ENCODE measurements around the gene FBXO4. TPM values are rescaled to one million over a fixed set of nuclear protein-coding genes. Genes with fewer than 3 reads are reported as not detected.
A peak's percentile ranks its signal among the peaks of the same experiment; 100 is the strongest.

Gene FBXO4
- 5.6 TPM in 2 replicates for total RNA-seq (2014; rRNA removed; shearing (Covaris generic))

- Histone ChIP-seq H3K4me1 (no peaks in the 10 kb centered on the region), H3K9me3 (replicated peaks) (no peaks in the 10 kb centered on the region), H3K27ac (peak within 1 kb of the TSS; percentile 87), H3K27me3 (no peaks in the 10 kb centered on the region), H3K36me3 (peaks cover 19% of the 10 kb centered on the region), H3K4me3 (peak within 1 kb of the TSS; percentile 68)
- peak; percentile 81 to 83 for DNase-seq
Measured at GRCh38 chr5:41924872-41925554, at the start of gene FBXO4. TSS of gene FBXO4 (plus strand) at chr5:41925281. CDS start at chr5:41925310, 29 bp downstream.

GRCh38 chr5:41876678-41877077 lies 48.4 kb upstream of the FBXO4 start:
- H3K4me1 ChIP-seq, result no peaks in the 10 kb centered on the region
- H3K36me3 ChIP-seq, result no peaks in the 10 kb centered on the region
- no peak overlapping the region for H3K4me3 ChIP-seq
- peak in 1 of 2 experiments; percentile 39 for DNase-seq
- no peaks in the 10 kb centered on the region for H3K27me3 ChIP-seq
- H3K9me3 ChIP-seq (replicated peaks), result no peaks in the 10 kb centered on the region
- no peak overlapping the region for H3K27ac ChIP-seq

DNA sequence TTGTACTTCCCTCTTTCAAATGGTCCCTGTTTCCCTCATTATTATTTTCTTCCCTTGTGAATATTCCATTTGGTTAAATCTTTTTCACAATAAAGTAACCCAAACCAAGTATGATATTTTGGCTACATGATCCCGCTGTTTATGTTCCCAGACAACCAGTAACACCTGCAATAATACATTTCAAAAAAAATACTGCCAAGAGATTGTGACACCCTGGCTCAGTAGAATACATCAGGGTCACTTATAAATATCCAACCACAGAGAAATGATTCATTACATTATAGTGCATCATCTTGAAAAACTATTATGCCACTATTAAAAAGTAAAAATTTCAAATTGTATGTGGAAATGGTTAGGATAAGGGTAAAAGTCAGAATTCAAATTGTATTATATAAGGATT lies 47.7 kb upstream of the FBXO4 start:
- H3K27me3 ChIP-seq, result no peaks in the 10 kb centered on the region
- H3K4me1 ChIP-seq, result no peaks in the 10 kb centered on the region; the same call in 1 of the 2 replicates
- no peaks in the 10 kb centered on the region for H3K36me3 ChIP-seq
- H3K27ac ChIP-seq, result no peak overlapping the region
- DNase-seq, result no peak
- H3K4me3 ChIP-seq, result no peak overlapping the region
- no peaks in the 10 kb centered on the region for H3K9me3 ChIP-seq (replicated peaks)

DNA sequence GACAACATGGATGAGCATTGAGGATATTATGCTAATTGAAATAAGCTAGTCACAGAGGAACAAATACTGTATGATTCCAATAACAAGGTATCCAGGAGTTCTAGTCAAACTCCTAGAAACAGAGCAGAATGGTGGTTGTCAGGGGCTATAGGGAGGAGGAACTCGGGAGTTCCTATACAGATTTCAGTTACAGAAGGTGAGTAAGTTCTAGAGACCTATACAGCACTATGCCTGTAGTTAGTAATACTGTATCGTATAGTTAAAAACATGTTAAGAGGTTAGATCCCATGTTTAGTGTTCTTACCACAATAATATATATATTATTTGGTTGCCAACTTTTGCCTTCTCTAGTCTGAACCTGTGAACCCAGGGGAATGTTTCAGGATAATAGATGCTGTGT lies 46.9 kb upstream of the FBXO4 start:
- Histone ChIP-seq H3K36me3 (no peaks in the 10 kb centered on the region), H3K4me3 (no peak overlapping the region), H3K9me3 (replicated peaks) (no peaks in the 10 kb centered on the region), H3K27me3 (no peaks in the 10 kb centered on the region), H3K4me1 (peaks cover 7% of the 10 kb centered on the region), H3K27ac (no peak overlapping the region)
- DNase-seq, result no peak

DNA sequence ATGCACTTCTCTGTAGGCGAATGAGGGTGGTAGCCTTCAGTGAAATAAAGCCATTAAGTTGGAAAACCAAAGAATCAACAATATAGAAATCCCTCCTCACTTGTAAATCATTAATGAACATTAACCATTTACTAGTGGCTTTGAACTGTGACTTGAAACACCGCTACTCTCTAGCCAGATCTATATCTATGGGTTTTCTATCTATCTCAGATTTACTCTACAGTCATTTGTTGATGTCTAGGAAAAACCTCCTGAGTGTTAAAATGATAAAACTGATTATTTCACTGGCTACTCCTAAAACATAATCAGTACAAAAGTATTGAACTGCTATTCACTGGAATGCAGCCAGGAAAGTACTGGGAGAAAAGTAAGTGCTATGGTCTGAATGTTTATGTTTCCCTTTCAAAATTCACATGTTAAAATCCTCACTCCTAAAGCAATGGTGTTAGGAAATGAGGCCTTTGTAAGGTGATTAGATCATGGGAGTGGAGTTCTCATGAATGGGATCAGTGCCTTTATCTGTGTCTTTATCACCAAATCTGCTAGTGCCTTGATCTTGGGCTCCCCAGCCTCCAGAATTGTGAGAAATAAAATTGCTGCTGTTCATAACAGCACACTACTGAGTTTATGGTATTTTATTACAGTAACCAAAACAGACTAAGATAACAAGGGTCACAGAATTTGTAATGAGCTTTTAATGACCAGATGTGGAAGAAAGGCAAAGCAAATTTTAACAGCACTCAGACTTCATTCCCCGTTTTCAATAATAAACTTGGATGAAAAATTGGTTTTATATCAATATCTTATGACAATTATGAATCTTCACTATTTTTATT lies 46.2 kb upstream of the FBXO4 start:
- DNase-seq, result no peak
- Histone ChIP-seq H3K9me3 (replicated peaks) (no peaks in the 10 kb centered on the region), H3K27ac (no peak overlapping the region)

GRCh38 chr5:41882765-41883164 lies 42.3 kb upstream of the FBXO4 start:
- 0 out of 2 replicates have a peak, but pooled peaks cover 2% of the 10 kb centered on the region for H3K36me3 ChIP-seq
- H3K27ac ChIP-seq, result no peak overlapping the region
- no peaks in the 10 kb centered on the region; the same call in 1 of the 2 replicates for H3K9me3 ChIP-seq (replicated peaks)
- H3K4me1 ChIP-seq, result peaks cover 9% of the 10 kb centered on the region
- no peaks in the 10 kb centered on the region for H3K27me3 ChIP-seq
- H3K4me3 ChIP-seq, result no peak overlapping the region
- DNase-seq, result peak; percentile 45 to 68

More for the DNA sequence above, 46.2 kb upstream of the FBXO4 start:
- Histone ChIP-seq H3K4me1 (peaks cover 9% of the 10 kb centered on the region), H3K36me3 (no peaks in the 10 kb centered on the region), H3K4me3 (no peak overlapping the region), H3K27me3 (no peaks in the 10 kb centered on the region)

DNA sequence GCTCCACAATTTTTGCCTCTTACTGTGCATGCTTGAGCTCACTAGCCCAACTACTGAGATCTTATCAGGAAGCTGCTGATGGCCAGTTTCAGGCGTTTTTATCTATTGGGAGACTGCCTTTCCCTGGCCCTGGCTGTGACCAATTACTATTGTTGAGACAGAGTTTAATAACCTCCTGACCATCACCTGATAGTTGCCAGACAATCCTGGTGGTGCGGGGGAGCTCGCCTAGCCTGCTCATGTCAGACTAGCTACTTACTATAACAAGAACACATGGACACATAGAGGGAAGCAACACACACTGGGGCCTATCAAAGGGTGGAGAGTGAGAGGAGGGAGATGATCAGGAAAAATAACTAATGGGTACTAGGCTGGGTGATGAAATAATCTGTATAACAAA lies 41.8 kb upstream of the FBXO4 start:
- H3K36me3 ChIP-seq, result 0 out of 2 replicates have a peak, but pooled peaks cover 2% of the 10 kb centered on the region
- DNase-seq, result peak; percentile 9 to 42
- no peak overlapping the region for H3K4me3 ChIP-seq
- no peaks in the 10 kb centered on the region; the same call in 1 of the 2 replicates for H3K9me3 ChIP-seq (replicated peaks)
- no peaks in the 10 kb centered on the region for H3K27me3 ChIP-seq
- H3K27ac ChIP-seq, result no peak overlapping the region
- peaks cover 9% of the 10 kb centered on the region for H3K4me1 ChIP-seq

- no peaks in the 10 kb centered on the region for H3K27me3 ChIP-seq
- 0 out of 2 replicates have a peak, but pooled peaks cover 2% of the 10 kb centered on the region for H3K36me3 ChIP-seq
- no peak overlapping the region for H3K27ac ChIP-seq
- peaks cover 9% of the 10 kb centered on the region for H3K4me1 ChIP-seq
- no peaks in the 10 kb centered on the region; the same call in 1 of the 2 replicates for H3K9me3 ChIP-seq (replicated peaks)
- no peak for DNase-seq
- no peak overlapping the region for H3K4me3 ChIP-seq
Measured at GRCh38 chr5:41883936-41884335, 41.1 kb upstream of the FBXO4 start.

- Histone ChIP-seq H3K4me1 (peaks cover 9% of the 10 kb centered on the region), H3K36me3 (0 out of 2 replicates have a peak, but pooled peaks cover 2% of the 10 kb centered on the region), H3K27me3 (no peaks in the 10 kb centered on the region), H3K9me3 (replicated peaks) (no peaks in the 10 kb centered on the region; the same call in 1 of the 2 replicates), H3K27ac (no peak overlapping the region), H3K4me3 (no peak overlapping the region)
- DNase-seq, result no peak
Measured at GRCh38 chr5:41885286-41885685, 39.8 kb upstream of the FBXO4 start.

DNA sequence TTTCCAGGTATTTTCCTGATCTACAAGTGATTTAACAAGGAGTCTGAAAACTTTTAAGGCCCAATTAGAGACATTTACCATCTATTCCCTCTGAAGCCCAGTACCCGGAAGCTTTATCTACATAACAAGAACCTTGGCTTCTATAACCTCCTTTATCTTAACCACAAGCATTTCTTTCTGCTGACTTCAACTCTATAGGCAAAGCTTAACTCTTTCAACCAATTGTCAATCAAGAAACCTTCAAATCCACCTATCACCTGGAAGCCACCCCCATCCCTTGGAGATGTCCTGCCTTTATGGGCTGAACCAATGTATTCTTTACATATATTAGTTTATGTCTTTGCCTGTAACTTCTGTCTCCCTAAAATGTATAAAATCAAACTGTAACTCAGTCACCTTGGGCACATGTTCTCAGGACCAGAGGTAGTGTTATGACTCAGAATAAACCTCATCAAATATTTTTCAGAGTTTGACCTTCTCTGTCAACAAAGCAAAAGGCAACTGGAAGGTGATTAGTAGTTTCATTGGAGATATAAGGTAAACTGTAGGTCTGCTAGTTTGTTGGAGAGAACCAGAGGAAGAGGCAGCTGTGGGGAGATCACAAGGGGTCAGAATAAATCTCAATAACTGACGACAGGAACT lies 33.9 kb upstream of the FBXO4 start:
- H3K9me3 ChIP-seq (replicated peaks), result no peaks in the 10 kb centered on the region; the same call in 1 of the 2 replicates
- H3K4me1 ChIP-seq, result no peaks in the 10 kb centered on the region
- H3K36me3 ChIP-seq, result 0 out of 2 replicates have a peak, but pooled peaks cover under 1% of the 10 kb centered on the region
- no peak overlapping the region for H3K27ac ChIP-seq
- H3K27me3 ChIP-seq, result no peaks in the 10 kb centered on the region
- H3K4me3 ChIP-seq, result no peak overlapping the region
- no peak for DNase-seq

- H3K4me3 ChIP-seq, result no peak overlapping the region
- H3K27me3 ChIP-seq, result no peaks in the 10 kb centered on the region
- H3K27ac ChIP-seq, result no peak overlapping the region
- H3K4me1 ChIP-seq, result no peaks in the 10 kb centered on the region
- no peak for DNase-seq
- H3K9me3 ChIP-seq (replicated peaks), result no peaks in the 10 kb centered on the region
- no peaks in the 10 kb centered on the region for H3K36me3 ChIP-seq
Measured at GRCh38 chr5:41892031-41892430, 33.0 kb upstream of the FBXO4 start.

DNA sequence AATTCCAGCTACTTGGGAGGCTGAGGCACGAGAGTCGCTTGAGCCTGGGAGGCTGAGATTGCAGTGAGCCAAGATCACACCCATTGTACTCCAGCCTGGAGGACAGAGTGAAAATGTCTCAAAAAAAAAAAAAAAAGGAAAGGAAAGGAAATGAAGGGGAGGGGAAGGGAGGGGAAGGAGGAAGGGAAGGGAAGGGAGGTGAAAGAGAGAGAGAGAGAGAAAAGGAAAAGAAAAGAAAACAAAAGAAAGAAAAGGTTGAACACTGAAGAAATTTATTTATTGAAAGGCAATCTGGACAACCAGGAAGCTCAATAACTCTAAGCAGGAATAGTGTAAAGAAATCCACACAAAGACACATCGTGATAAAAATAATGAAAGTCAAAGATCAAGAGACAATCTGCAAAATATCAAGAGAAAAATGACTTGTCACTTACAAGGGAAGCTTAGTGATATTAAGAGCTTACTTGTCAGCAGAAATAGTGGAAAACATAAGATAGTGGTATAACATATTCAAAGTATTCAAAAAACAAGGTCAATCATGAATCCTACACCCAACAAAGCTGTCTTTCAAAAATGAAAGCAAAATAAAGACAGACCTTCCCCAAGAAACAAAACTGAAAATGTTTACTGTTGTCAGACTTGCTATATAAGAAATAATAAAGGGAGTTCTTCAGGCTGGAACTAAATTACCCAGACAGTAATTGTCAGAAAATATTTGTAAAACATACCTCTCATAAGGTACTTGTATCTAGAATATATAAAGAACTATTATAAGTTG lies 31.8 kb upstream of the FBXO4 start:
- no peak overlapping the region for H3K4me3 ChIP-seq

GRCh38 chr5:41896230-41896629 lies 28.9 kb upstream of the FBXO4 start:
- Histone ChIP-seq H3K4me1 (no peaks in the 10 kb centered on the region), H3K9me3 (replicated peaks) (no peaks in the 10 kb centered on the region), H3K27me3 (no peaks in the 10 kb centered on the region), H3K27ac (no peak overlapping the region), H3K4me3 (no peak overlapping the region), H3K36me3 (no peaks in the 10 kb centered on the region)
- no peak for DNase-seq

More for the DNA sequence above, 31.8 kb upstream of the FBXO4 start:
- H3K36me3 ChIP-seq, result no peaks in the 10 kb centered on the region
- no peak for DNase-seq
- H3K27me3 ChIP-seq, result no peaks in the 10 kb centered on the region
- H3K27ac ChIP-seq, result no peak overlapping the region
- no peaks in the 10 kb centered on the region for H3K9me3 ChIP-seq (replicated peaks)
- no peaks in the 10 kb centered on the region for H3K4me1 ChIP-seq

- H3K27ac ChIP-seq, result peak overlapping the region; percentile 29
- peaks cover 4% of the 10 kb centered on the region; the same call in 1 of the 2 replicates for H3K4me1 ChIP-seq
- H3K27me3 ChIP-seq, result no peaks in the 10 kb centered on the region
- peaks cover 3% of the 10 kb centered on the region for H3K36me3 ChIP-seq
- no peaks in the 10 kb centered on the region for H3K9me3 ChIP-seq (replicated peaks)
- peak overlapping the region; percentile 75 for H3K4me3 ChIP-seq
- no peak for DNase-seq
Measured at GRCh38 chr5:41903382-41903891, 21.6 kb upstream of the FBXO4 start.
